Smooth muscle cell (in vitro differentiated cells): Measurements from ENCODE around the gene HOXC9. TPM values are rescaled to one million over a fixed set of nuclear protein-coding genes. Genes with fewer than 3 reads are reported as not detected.

Experiments used
- DNase-seq: peaks from one replicate; lab custom pipeline; 2025; ENCODE audit not compliant: unreplicated experiment; lab: John Stamatoyannopoulos, UW
- H2AFZ ChIP-seq: fragments of 200-600 bp; sonication (generic); 2 replicates; pipeline ENCODE4 v1.6.0; 2016; ENCODE audit warnings: antibody characterized with exemption, low read depth, mild to moderate bottlenecking
- H3F3A ChIP-seq: fragments of 200-600 bp; sonication (generic); 2 replicates; pipeline ENCODE4 v1.6.0; 2017; ENCODE audit warnings: antibody characterized with exemption, low read depth
- H3K27ac ChIP-seq: fragments of 200-600 bp; sonication (generic); 2 replicates; pipeline ENCODE4 v1.5.1; 2016; ENCODE audit warnings: low read depth, mild to moderate bottlenecking
- H3K27me3 ChIP-seq: fragments of 200-600 bp; sonication (generic); 2 replicates; pipeline ENCODE4 v1.6.1; 2016; ENCODE audit warnings: low read depth, mild to moderate bottlenecking
- H3K36me3 ChIP-seq: fragments of 200-600 bp; sonication (generic); 2 replicates; pipeline ENCODE4 v1.5.1; 2016; ENCODE audit warnings: low read depth
- H3K4me1 ChIP-seq: fragments of 200-600 bp; sonication (generic); 2 replicates; pipeline ENCODE4 v1.5.1; 2016; ENCODE audit warnings: low read depth
- H3K4me2 ChIP-seq: fragments of 200-600 bp; sonication (generic); 2 replicates; pipeline ENCODE4 v1.6.0; 2016; ENCODE audit warnings: mild to moderate bottlenecking
- H3K4me3 ChIP-seq: fragments of 200-600 bp; sonication (generic); 2 replicates; pipeline ENCODE4 v1.5.1; 2016; ENCODE audit warnings: mild to moderate bottlenecking
- H3K79me2 ChIP-seq: fragments of 200-600 bp; sonication (generic); 2 replicates; pipeline ENCODE4 v1.6.0; 2016; ENCODE audit warnings: low read depth, mild to moderate bottlenecking
- H3K9ac ChIP-seq: fragments of 200-600 bp; sonication (generic); 2 replicates; pipeline ENCODE4 v1.6.0; 2016; ENCODE audit warnings: low read depth
- H3K9me3 ChIP-seq: fragments of 200-600 bp; sonication (generic); replicated peaks from 2 replicates; pipeline ENCODE4 v1.5.1; 2016; ENCODE audit warnings: low read depth
- H4K20me1 ChIP-seq: fragments of 200-600 bp; sonication (generic); 2 replicates; pipeline ENCODE4 v1.6.0; 2016; ENCODE audit warnings: low read depth
- CTCF ChIP-seq: fragments of 200-600 bp; sonication (generic); IDR thresholded peaks from 2 replicates; pipeline ENCODE4 v1.5.1; 2017; ENCODE audit warnings: borderline replicate concordance, mild to moderate bottlenecking, antibody characterized with exemption; ENCODE audit not compliant: insufficient read depth, poor library complexity, severe bottlenecking
- WGBS: methylation state at CpG from one replicate; pipeline ENCODE4 v1.1.7; 2016; ENCODE audit warnings: low lambda C conversion rate; 5-methylcytosine and 5-hydroxymethylcytosine counted together
- polyA plus RNA-seq: library from polyadenylated mRNA; unstranded; fragments of >200 nt; fragmentation: Nextera tagmentation; extraction: Ambion mirVana; gene quantifications from 2 replicates; pipeline ENCODE4 v1.2.1, GENCODE V29; 2016
- total RNA-seq: library from RNA; depleted of rRNA; stranded (reverse); fragments of >200 nt; gene quantifications from 2 replicates; pipeline ENCODE4 v1.2.3, GENCODE V29; 2014

HOXC9 gene
- total and polyA plus RNA-seq, 2 experiments from 2014 or later = 1.2 to 2.7 TPM

GRCh38 chr12:53953831-53954693 is 45.9 kb upstream of the HOXC9 start:
- WGBS = 21% methylated on average over 19 of the region's 19 CpGs

GRCh38 chr12:53954694-53955035 is 45.3 kb upstream of the HOXC9 start, which contains the start of gene HOXC12:
TSS of gene HOXC12 (plus strand) at chr12:53954903. CDS start at chr12:53954930, 27 bp downstream.
- no peaks in the 10 kb centered on the region for H3K4me1 ChIP-seq
- DNase-seq = no peak
- H3K27ac ChIP-seq = no peak within 1 kb of the TSS
- H3K4me2 ChIP-seq = no peak within 1 kb of the TSS
- H4K20me1 ChIP-seq = no peaks in the 10 kb centered on the region
- 10% methylated on average over 18 of the region's 20 CpGs for WGBS
- H3F3A ChIP-seq = peaks cover 4% of the 10 kb centered on the region
- no peak within 1 kb of the TSS for H2AFZ ChIP-seq
- H3K36me3 ChIP-seq = no peaks in the 10 kb centered on the region
- no peaks in the 10 kb centered on the region for H3K79me2 ChIP-seq
- no peaks in the 10 kb centered on the region for H3K9me3 ChIP-seq
- no peak within 1 kb of the TSS for H3K4me3 ChIP-seq
- H3K27me3 ChIP-seq = peaks cover 100% of the 10 kb centered on the region
- no peak within 1 kb of the TSS for H3K9ac ChIP-seq
- no peak for TF ChIP-seq CTCF

More at GRCh38 chr12:53953831-53954693, 45.9 kb upstream of the HOXC9 start:
- no peaks in the 10 kb centered on the region for H4K20me1 ChIP-seq
- no peak for DNase-seq
- H3K9ac ChIP-seq = no peak overlapping the region
- no peak overlapping the region for H3K4me3 ChIP-seq
- no peak for TF ChIP-seq CTCF
- H3K27ac ChIP-seq = no peak overlapping the region
- H3K79me2 ChIP-seq = no peaks in the 10 kb centered on the region
- peaks cover 100% of the 10 kb centered on the region for H3K27me3 ChIP-seq
- H3K4me1 ChIP-seq = no peaks in the 10 kb centered on the region
- H3F3A ChIP-seq = peaks cover 4% of the 10 kb centered on the region
- no peaks in the 10 kb centered on the region for H3K36me3 ChIP-seq
- no peak overlapping the region for H3K4me2 ChIP-seq
- H3K9me3 ChIP-seq = no peaks in the 10 kb centered on the region
- no peak overlapping the region for H2AFZ ChIP-seq

- no peak overlapping the region for H2AFZ ChIP-seq
Observed at GRCh38 chr12:53955036-53955775, 44.8 kb upstream of the HOXC9 start.

More at GRCh38 chr12:53955036-53955775, 44.8 kb upstream of the HOXC9 start:
- H3K36me3 ChIP-seq = no peaks in the 10 kb centered on the region
- H3K4me1 ChIP-seq = no peaks in the 10 kb centered on the region
- no peak for DNase-seq
- H3K9ac ChIP-seq = no peak overlapping the region
- H3K4me3 ChIP-seq = no peak overlapping the region
- peaks cover 100% of the 10 kb centered on the region for H3K27me3 ChIP-seq
- WGBS = 5% methylated on average over 85 of the region's 86 CpGs
- no peaks in the 10 kb centered on the region for H4K20me1 ChIP-seq
- peaks cover 4% of the 10 kb centered on the region for H3F3A ChIP-seq
- H3K4me2 ChIP-seq = no peak overlapping the region
- no peak for TF ChIP-seq CTCF
- H3K79me2 ChIP-seq = no peaks in the 10 kb centered on the region
- no peak overlapping the region for H3K27ac ChIP-seq
- H3K9me3 ChIP-seq = no peaks in the 10 kb centered on the region
